GM21786 (cell line): ENCODE measurements around the gene MAPKAPK2.
A peak's percentile ranks its signal among the peaks of the same experiment; 100 is the strongest.
"Not testable (repeated sequence)": the region's sequence is repeated elsewhere in the genome, so short reads cannot be mapped to it uniquely, and the experiment has no call there.

Source experiments
- ATAC-seq: cut with Tn5 transposase; IDR thresholded peaks from one replicate; pipeline ENCODE4 v1.9.1; 2021; ENCODE audit not compliant: unreplicated experiment

Gene MAPKAPK2

GRCh38 chr1:206770531-206771337 is 86.0 kb downstream of the MAPKAPK2 start, which contains the start of gene IL19:
TSS of gene IL19 (plus strand) at chr1:206770773. CDS start at chr1:206836663, 65,890 bp downstream.
- ATAC-seq: no peak

- no peak for ATAC-seq
Observed at GRCh38 chr1:206771338-206771692, 86.6 kb downstream of the MAPKAPK2 start.

DNA sequence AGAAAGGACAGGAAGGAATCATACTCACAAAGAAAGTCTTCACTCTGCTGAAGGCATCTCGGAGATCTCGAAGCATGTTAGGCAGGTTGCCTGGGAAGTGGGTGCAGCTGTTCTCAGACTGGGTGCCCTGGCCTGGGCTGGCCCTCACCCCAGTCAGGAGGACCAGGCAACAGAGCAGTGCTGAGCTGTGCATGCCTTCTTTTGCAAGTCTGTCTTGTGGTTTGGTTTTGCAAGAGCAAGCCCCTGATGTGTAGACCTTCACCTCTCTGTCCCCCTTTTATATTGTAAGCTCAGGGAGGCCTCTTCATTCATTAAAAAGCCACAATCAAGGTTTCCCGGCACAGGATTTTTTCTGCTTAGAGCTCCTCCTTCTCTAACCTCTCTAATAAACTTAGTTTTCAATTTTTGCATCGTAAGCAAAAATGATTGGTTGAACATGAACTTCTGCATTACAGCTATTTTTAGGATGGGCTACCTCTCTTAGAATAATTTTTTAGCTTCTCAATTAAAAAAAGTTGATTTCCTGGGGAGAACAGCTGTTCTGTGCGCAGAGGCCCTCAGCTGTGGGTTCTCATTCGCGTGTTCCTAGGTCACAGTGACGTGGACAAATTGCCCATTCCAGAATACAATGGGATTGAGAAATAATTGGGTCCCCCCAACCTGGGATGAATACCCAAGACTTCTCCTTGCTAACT is 87.7 kb downstream of the MAPKAPK2 start, which contains the start of gene IL10:
Gene IL10, minus strand, starts transcription at position 252 of the 695 bp plus-strand sequence. Its CDS starts 59 bp downstream, at position 193.
- ATAC-seq: no peak

- ATAC-seq: no peak
Observed at GRCh38 chr1:206774093-206774492, 89.4 kb downstream of the MAPKAPK2 start.

DNA sequence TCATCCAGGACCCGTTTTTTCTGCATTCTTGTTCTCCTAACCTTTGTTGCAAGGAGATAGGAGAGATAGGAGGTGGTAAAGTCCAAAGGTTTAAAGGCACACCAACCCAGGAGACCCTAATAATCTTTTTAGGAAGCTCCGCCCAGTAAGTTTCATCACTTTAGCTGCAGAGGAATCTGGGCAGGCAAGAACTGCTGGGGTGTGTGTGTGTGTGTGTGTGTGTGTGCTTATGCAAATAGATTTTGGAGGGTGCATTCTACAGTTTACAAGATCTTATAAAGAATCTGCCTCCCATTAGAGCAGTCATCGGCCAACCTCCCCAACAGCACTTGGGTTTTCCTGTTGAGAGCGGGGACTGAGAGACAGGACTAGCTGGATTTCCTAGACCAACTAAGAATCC is 91.5 kb downstream of the MAPKAPK2 start:
- no peak for ATAC-seq

DNA sequence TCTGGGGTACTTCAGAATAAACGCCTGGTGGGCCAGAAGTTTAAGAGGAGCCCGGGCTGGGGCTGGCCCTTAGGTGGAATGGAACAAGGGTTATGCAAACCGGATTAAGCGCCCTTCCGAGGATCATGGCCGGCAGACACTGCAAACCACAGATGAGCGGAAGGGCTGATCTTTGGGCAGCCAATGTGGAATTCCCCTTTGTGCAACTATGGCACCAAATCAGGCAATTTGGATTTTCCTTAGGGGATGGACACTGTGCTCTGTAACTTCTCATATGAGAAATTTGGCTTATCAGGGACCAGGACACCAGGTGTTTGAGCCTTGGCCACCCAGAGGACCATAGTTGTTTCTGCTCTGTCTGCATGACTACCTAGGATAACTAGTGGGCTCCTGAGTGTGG is 93.3 kb downstream of the MAPKAPK2 start:
- no peak for ATAC-seq

DNA sequence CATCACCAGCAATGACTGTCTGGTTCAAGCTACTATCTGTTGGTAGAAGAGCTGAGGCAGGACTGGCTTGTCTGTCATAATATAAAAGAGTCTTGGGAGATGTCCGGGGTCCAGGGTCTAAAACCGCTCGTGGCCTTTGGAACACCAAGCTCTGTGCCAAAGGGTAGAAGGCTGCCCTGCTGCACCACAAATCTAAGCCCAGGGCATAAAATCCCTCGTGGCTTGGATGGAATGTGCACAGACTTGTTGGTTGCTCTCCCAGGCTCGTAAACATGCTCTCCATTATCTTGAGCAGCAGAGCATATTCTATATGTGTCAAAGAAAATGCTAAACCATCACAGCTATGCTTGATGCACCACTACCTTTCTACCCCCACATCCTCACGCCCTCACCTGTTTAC is 94.2 kb downstream of the MAPKAPK2 start:
- ATAC-seq: not testable (repeated sequence)

GRCh38 chr1:206779638-206780037 is 94.9 kb downstream of the MAPKAPK2 start:
- no peak for ATAC-seq

DNA sequence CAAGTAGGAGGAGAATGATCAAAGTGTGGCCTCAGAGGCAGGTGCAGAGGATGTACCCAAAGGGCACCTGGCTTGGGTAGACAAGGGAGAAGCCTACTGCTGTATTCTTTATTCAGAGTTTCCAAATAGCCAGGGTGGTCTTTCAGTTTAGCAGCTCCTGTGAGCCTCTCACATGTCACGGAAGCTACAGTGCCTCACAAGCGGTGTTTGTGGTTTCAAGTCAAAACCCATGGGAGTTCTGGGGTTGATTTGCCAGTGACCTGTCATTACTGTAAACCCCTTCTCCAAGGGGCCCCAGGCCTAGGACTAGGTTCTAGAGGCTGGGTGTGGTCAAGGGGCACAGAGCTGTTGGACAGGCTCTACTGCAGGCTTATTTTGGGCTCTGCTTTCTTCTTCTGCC is 97.7 kb downstream of the MAPKAPK2 start:
- ATAC-seq: peak; percentile 64

- ATAC-seq: no peak
Observed at GRCh38 chr1:206783506-206783905, 98.8 kb downstream of the MAPKAPK2 start.
